AG09309 (cell line): ENCODE results near the gene CYB5RL.

Experiments
- DNase-seq: peaks from one replicate; pipeline ENCODE4 v3.0.0-alpha.2; 2010; ENCODE audit warnings: low read depth
- H3K4me3 ChIP-seq: 2 replicates; pipeline ENCODE4 v1.5.1; 2011; ENCODE audit warnings: mild to moderate bottlenecking, low read depth, low read length, moderate library complexity; ENCODE audit not compliant: control insufficient read depth
- CTCF ChIP-seq: IDR thresholded peaks from 2 replicates; pipeline ENCODE4 v1.5.1; 2011; ENCODE audit warnings: mild to moderate bottlenecking, low read depth, low read length, inconsistent platforms; ENCODE audit not compliant: insufficient read depth, control insufficient read depth; ENCODE audit errors: missing control alignments

Gene CYB5RL

GRCh38 chr1:54191525-54191924 lies 8.3 kb downstream of the CYB5RL start:
- no peak for TF ChIP-seq CTCF
- no peak for DNase-seq
- no peak overlapping the region for H3K4me3 ChIP-seq

- H3K4me3 ChIP-seq: no peak overlapping the region
- TF ChIP-seq CTCF: no peak
- DNase-seq: no peak
These were observed 9.3 kb downstream of the CYB5RL start for GRCh38 chr1:54190526-54190925.

GRCh38 chr1:54188291-54188690 lies 11.5 kb downstream of the CYB5RL start:
- no peak overlapping the region for H3K4me3 ChIP-seq
- TF ChIP-seq CTCF: no peak
- DNase-seq: no peak

GRCh38 chr1:54186056-54186455 lies 13.8 kb downstream of the CYB5RL start:
- no peak for DNase-seq
- H3K4me3 ChIP-seq: no peak overlapping the region
- no peak for TF ChIP-seq CTCF

GRCh38 chr1:54180701-54181360 lies 19.0 kb downstream of the CYB5RL start:
- no peak for DNase-seq
- no peak overlapping the region for H3K4me3 ChIP-seq
- TF ChIP-seq CTCF: no peak

GRCh38 chr1:54178296-54179070 lies 21.3 kb downstream of the CYB5RL start:
- no peak for TF ChIP-seq CTCF
- H3K4me3 ChIP-seq: no peak overlapping the region
- no peak for DNase-seq
